GM19099 (cell line): ENCODE data around the gene CT45A3.
"Not testable (repeated sequence)": the region's sequence is repeated elsewhere in the genome, so short reads cannot be mapped to it uniquely, and the experiment has no call there.

Source experiments
- POLR2A ChIP-seq: IDR thresholded peaks from 3 replicates; pipeline ENCODE4 v1.6.1; 2011; ENCODE audit warnings: low read depth; ENCODE audit not compliant: insufficient read length; ENCODE audit errors: extremely low read depth

CT45A3 gene, protein sequence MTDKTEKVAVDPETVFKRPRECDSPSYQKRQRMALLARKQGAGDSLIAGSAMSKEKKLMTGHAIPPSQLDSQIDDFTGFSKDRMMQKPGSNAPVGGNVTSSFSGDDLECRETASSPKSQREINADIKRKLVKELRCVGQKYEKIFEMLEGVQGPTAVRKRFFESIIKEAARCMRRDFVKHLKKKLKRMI

GRCh38 chrX:135768091-135768490 is at the start of gene CT45A3:
Gene CT45A3 (minus strand): TSS chrX:135768191. CDS start chrX:135764444, 3,747 bp downstream.
- not testable (repeated sequence) for TF ChIP-seq POLR2A

- TF ChIP-seq POLR2A, result not testable (repeated sequence)
Measured at GRCh38 chrX:135802687-135803086, 34.7 kb upstream of the CT45A3 start, which contains the start of gene CT45A6. Gene CT45A6 (minus strand): TSS chrX:135802787. CDS start chrX:135798993, 3,794 bp downstream.

DNA sequence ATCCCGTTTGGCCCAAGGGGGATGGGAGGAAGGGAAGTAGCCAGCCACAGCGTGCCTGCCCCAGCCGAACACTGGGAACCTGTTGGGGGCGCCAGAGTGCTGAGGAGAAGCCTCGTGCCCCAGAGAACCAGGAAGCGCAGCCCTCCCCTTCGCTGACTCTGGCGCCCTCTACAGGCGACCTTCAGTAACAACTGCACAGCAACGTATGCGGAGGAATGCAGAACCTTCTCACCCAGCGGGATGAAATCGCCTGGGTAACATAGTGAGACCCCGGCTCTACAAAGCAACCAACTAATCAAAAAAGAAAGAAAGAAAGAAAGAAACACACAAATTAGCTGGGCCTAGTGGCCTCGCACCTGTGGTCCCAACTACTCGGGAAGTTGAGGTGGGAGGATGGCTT is 17.4 kb upstream of the CT45A3 start, which contains the start of gene CT45A5:
CT45A5 (minus strand) TSS at position 101 of the 400 bp plus-strand sequence. CDS start 3,774 bp downstream, outside the sequence.
- TF ChIP-seq POLR2A, result not testable (repeated sequence)

DNA sequence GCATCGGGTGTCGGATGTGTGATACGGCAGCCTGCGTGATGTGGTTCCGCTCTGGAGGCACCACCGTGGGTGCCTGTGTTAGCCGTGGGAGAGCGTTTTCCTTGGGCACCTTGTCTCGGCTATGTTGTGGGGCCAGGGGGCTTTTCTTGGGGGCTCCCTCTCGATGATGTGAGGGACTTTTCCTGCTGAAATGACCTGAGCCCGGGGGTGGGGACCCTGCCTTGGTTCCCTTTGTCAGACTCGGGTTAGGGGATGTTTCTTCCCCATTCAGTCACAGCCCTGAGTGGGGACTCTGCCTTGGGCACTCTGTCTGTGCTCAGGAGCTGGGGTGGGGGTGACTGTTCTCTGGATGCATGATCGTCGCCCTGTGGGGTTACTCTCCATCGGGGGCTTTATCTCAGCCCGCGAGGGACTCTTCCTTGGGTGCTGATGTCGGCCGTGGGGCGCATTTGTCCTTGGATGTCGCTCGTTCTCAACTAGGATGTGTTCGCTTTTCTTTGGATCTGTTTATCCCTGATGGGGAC is 26.7 kb downstream of the CT45A3 start:
- TF ChIP-seq POLR2A, result no peak

DNA sequence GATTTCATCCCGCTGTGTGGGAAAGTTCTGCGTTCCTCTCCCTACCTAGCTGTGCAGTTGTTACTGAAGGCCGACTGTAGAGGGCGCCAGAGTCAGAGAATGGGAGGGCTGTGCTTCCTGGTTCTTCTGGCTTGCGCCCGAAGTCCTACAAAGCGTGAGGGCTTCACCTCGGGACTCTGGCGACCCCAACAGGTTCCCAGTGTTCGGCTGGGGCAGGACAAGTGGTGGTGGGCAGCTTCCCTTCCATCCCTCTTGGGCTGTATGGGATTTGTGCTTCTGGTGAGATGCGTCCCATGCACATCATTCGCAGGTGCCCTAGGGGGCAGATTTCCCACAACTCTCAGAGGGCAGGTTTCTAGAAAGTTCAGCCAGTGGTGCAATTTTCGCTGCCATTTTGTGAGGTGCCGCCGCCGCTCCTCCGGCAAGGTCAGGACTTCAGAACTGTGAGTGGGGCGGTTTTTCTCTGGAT is 27.3 kb downstream of the CT45A3 start:
- no peak for TF ChIP-seq POLR2A

DNA sequence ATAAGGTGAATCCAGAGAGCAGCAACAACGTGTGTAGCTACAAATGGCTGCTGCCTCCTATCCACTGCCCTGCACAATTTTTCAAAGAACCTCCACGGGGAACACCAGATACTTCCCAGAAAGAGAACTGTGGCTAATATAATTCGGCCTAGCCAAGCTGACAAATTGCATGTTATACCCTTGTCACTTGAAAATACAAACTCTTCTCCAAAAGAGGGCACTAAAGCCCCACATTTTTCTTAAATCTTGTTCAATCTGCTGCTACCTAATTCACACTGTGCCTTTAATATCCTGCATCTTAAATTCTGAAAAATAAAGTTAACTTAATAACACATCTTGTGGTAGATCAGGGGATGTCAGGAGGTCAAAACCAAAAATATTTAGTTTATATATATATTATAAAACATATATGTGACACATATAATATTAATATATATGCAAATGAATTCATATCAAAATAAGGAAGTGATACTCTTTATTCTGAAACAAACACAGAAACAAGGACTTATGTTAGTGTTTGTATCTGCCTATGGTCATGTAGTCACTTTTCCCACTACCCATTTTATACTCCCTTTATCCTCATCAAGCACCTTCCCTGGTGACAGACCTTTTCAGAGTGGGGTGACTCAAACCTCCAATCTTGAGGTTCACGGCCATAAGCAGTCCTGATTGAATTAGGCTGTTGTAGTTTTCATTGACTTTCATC is 30.5 kb downstream of the CT45A3 start:
- TF ChIP-seq POLR2A, result no peak

DNA sequence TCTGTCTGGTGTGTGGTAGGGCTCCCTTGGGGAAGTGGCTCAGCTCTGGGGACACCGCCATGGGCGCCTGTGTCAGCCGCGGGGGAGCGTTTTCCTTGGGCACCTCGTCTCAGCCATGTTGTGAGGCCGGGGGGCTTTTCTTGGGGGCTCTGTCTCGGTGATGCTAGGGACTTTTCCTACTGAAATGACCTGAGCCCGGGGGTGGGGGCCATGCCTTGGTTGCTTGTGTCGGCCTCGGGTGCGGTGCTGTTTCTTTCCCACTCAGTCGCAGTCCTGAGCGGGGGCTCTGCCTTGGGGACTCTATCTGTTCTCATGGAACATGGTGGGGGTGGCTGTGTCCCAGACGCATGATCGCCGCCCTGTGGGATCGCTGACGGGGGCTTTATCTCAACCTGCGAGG is 54.2 kb downstream of the CT45A3 start:
- no peak for TF ChIP-seq POLR2A

DNA sequence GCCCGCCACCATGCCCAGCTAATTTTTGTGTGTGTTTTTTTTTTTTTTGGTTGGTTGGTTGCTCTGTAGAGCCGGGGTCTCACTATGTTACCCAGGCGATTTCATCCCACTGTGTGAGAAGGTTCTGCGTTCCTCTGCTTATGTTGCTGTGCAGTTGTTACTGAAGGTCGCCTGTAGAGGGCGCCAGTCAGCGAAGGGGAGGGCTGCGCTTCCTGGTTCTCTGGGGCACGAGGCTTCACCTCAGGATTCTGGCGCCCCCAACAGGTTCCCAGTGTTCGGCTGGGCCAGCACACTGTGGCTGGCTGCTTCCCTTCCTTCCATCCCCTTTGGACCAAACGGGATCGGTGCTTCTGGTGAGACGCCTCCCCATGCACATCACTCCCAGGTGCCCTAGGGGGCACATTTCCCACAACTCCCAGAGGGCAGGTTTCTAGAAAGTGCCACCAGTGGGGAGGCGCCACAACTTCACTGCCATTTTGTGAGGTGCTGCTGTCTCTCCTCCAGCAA is 54.8 kb downstream of the CT45A3 start, which contains the start of gene CT45A1:
CT45A1 (plus strand) TSS at position 457 of the 507 bp plus-strand sequence. CDS start 5,302 bp downstream, outside the sequence.
- TF ChIP-seq POLR2A, result not testable (repeated sequence)
